HG02623 (cell line): Measurements from ENCODE around the gene CREB5.

Experiments used
- ATAC-seq: cut with Tn5 transposase; IDR thresholded peaks from one replicate; pipeline ENCODE4 v1.9.1; 2021; ENCODE audit warnings: moderate library complexity; ENCODE audit not compliant: unreplicated experiment

The CREB5 gene

GRCh38 chr7:28507525-28508282 is 95.4 kb downstream of the CREB5 start:
- ATAC-seq = no peak

GRCh38 chr7:28509251-28510025 is 97.1 kb downstream of the CREB5 start:
- ATAC-seq = peak; percentile 69

DNA sequence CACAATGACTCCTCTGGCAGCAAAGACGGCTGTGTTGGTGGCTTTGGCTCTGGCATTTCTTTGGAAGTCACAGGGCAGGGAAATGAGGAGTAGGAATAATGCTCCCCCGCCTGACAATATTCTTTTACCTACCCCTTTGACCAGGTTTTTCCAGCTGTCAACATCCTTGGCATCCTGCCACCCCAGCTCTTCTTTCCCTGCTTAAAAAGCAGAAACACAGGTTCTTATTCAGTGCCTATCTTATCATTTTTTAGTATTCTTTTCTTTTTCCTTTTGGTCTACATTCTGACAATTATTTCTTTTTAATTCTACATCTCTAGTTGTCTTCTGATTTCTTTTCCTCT is 97.7 kb downstream of the CREB5 start:
- no peak for ATAC-seq

DNA sequence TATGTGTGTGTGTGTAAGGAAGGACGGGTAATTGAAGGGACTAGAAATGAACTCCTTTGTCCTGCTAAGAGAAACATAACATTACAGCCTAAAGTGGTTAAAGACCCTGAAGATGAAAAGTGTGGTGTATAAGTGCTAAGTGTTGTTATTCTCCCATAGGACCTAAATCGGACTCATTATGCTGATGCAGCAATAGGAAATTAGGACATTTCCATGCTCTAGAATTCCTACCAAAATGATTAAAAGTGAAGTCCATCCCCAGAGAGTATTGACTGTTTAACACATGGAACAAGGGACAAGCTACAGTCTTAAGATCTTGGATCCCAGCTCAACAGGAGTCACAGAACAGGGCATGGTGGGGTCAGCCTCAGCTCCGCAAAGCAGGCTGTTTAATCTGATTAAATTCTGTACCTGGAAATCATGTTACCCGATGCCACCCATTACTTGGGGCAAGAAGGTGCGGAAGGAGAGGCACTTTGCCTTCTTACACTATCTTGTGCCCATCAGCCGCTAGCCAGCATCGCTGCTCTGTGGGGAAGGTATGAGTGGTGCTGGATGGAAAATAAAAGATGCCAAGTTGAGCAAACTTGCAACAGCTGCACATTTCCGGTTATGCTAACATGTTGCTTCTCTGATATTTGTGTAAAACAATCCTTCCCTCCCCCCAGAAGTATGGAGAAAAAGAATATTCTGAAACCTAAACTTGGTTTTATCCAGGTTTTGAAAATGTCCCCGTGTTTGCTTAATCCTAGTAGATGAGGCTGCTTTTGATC is 100.5 kb downstream of the CREB5 start:
- ATAC-seq = no peak

DNA sequence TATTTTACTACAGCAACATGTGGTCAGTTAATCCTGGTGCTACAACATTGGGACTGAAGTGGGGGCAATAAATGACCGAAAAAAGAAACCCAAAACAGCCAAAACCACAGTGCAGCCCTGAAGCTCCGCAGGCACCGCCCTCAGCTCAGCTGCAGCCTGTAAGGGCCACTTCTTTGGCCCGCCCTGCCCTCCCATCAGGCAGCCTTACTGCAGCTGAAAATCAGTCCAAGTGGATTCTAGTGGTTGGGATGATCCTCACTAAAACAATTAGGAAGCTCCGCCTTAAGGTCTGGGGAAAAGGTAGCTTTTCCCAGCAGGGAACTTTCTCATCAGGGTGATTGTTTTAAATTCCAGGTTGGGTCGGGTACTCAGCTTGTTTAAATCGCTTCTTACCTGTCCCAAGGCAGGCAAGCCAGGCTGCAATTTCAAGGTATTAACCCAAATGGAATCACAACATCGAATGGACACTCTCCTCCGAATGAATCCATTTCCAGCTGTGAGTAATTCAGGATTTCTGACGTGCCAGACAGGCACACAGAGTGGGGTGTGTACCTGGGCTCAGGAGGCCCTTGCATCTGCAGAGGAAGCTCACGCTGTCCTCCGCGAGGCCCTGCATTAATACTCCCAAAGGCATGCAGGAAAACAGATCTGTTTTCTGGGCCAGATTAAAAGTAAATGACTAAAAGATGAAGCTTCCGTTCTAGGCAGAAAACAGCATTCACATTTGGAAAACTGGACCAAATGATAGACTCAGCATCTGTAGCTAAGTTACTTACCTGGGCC is 104.3 kb downstream of the CREB5 start:
- no peak for ATAC-seq

- ATAC-seq = no peak
These were observed 104.9 kb downstream of the CREB5 start for GRCh38 chr7:28517206-28517605.

- no peak for ATAC-seq
These were observed 105.3 kb downstream of the CREB5 start for GRCh38 chr7:28517606-28518005.

- ATAC-seq = no peak
These were observed 108.0 kb downstream of the CREB5 start for GRCh38 chr7:28520074-28521015.

DNA sequence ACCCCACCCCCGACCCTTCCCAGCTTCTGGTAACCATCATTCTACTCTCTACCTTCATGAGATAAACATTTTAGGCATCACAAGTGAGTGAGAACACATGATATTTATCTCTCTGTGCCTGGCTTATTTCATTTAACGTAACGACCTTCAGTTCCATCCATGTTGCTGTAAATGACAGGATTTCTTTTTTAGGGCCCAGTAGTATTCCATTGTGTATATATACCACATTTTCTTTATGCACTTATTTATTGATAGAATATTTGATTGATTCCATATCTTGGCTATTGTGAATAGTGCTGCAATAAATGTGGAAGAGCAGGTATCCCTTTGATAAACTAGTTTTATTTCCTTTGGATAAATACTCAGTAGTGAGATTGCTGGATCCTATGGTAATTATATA is 112.7 kb downstream of the CREB5 start:
- ATAC-seq = no peak

DNA sequence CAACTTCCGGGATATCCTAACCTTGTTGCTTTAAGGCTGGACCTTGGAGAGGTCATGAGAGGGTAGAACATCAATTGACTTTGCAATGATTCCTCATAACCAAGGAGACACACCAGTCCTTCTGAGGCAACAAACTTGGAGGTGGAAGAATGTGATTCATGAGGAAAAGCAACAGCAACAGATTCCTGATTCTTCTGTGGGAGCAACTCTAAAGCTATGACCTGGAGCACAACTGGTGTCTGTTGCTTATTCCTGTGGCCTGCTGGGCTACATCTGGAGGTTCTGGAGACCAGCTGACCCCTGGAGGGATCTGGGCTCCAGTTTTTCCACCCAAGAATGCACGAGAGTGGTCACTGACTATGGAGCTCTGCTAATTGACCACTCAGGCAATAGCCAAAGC is 116.6 kb downstream of the CREB5 start:
- no peak for ATAC-seq

DNA sequence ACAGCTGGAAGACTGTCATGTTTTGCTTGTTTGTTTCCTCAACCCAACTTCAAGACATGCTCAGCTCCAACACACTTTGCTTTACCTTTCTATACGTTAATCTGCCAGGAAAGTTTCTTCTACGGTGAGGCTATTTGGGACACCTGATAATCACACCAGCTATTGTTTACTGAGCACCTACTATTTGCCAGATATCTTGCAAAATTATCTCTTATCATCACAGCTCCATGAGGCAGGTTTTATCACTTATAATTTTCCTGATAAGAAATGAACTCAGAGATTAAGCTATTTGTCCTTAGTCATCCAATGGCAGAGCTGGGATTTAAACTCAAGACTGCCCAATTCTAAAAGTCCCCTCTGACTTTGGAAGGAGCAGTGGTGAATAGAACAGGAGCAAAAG is 117.4 kb downstream of the CREB5 start:
- no peak for ATAC-seq

GRCh38 chr7:28530175-28530802 is 118.0 kb downstream of the CREB5 start:
- no peak for ATAC-seq

DNA sequence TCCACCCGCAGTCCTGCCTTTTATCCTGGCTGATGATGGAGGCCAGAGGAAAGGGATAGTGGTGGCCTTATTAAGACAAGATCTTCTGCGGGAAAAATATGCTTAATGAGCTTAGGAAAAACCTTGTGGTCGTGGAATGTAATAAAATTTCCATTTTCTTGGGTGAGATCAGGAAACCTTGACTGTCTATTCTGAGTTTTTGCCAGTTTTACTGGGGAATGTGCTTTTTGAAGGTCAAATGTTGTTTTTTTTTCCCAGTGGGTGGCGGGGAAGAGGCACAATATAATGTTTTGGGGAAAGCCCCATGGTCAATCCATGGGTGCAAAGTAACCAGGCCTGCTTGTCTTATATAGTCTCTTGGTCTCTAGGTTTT is 118.5 kb downstream of the CREB5 start:
- ATAC-seq = no peak

GRCh38 chr7:28531291-28531690 is 119.0 kb downstream of the CREB5 start:
- ATAC-seq = no peak

- no peak for ATAC-seq
These were observed 119.9 kb downstream of the CREB5 start for GRCh38 chr7:28532181-28532580.

- no peak for ATAC-seq
These were observed 120.9 kb downstream of the CREB5 start for GRCh38 chr7:28533267-28533666.

DNA sequence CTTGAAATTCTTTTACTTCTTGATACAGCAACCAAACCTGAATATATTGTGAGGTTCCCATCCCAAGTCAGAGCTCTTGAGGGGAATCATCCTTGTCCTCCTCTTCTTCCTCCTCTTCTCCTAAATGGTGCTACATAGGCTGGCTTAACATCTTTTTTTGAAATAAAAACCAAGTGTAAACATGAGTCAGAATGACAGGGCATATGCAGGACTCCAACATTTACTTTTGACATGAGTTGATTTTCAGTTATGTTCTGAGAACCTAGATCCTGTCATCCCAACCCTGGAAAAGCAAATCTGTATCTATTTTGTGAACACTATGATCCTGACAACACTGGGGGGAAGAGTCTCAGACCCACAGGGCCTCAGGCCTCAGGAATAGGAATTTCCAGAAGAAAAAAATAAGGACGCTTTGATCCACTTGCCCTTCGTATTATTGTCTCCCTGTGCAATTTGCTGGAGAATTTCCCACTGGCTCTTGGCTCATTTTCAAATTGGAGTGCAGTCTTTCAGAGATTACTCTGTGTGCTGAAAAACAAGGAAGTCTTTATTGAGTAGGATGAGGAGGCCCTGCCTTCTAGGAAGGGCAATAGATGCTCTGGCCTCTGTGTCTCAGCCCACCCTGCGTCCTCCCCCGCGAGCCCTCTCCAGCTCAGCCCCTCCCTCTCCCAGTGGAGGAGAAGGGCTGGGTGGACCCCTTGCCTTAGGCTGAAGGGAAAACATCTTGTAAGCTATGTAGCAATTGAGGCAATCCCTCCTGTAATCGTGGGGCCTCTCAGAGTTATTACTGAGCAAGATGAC is 121.6 kb downstream of the CREB5 start:
- ATAC-seq = no peak

- ATAC-seq = no peak
These were observed 123.9 kb downstream of the CREB5 start for GRCh38 chr7:28536259-28536658.
